HG03520 (cell line): ENCODE results near the gene SP6.

ENCODE experiments used
- ATAC-seq: cut with Tn5 transposase; IDR thresholded peaks from one replicate; pipeline ENCODE4 v1.9.1; 2021; ENCODE audit warnings: mild to moderate bottlenecking, moderate library complexity; ENCODE audit not compliant: unreplicated experiment

SP6 gene

DNA sequence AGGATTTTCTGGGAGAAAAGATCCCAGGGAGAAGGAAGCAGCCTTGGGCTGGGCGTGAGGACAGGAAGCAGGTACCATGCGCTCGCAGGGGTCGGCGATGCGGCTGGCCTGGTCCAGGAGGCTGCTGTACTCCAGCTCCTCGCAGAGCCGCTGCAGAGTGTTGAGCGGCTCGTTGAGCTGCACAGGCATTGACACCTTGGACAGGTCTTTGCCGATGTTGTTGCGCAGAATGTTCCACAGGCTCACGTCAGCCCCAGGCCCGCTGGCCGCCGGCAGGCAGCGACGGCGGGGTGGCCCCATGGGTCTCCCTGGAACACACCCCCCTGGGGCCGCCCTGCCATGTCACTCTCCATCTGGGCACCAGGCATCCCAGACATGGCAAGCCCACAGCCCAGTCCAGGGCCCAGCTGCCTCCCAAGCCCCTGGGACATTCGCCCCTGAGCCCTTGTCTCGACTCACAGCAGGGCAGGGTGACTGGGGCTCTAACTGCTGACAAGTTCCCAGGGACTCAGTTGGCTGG lies 37.4 kb downstream of the SP6 start:
- ATAC-seq, result no peak

DNA sequence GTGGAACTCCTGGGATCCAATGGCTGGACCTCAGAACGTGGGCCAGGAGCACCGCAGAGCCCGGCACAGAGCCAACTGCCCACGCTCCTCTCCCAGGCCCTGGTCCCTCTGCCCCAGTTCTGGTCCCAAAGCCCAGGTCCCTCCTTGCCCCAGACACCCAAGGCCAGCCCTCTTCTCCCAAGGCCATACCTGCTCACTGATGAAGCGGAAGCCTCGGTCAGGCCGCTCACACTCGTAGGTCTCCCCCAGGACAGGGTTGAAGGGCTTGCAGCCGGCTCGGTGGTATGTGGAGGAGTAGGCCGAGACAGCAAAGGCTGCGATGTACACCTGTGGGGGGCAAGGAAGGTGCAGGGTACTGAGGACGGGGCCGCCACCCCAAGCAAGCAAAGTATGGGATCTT lies 37.9 kb downstream of the SP6 start:
- ATAC-seq, result no peak

DNA sequence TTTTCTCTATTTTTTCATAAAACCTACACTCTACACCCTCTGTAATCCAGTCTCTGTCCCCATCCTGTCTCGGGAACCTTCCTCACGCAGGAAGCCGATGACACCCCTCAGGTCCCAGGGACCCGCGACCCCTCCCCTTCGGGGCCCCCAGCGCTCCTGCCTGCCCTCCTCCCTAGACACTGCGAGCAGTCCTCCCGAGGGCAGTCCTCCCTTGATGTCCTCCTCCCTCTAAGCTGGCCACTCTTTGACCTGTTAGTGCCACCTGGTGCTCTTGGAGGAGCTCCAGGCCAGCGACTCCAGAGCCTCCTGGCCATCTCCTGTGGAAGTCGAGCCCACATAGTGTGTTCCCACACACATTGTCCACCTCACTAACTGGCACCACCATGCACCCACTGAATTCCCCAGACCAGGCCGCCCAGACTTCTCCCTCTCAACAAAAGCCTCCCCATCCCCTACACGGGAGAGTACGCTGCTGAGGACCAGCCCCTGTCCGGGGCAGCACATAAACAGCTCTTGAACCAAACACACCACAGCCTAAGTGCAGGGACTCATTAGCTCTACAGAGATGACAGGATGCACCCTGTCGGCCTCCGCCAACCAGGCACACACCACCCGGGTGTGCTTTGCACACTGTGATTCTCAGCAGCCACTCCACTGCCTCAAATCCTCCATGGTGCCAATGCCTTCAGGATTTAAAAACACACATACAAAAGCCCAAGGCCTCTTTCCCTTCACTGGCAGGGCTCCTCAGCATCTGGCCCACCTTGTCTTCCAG lies 38.6 kb downstream of the SP6 start:
- no peak for ATAC-seq

DNA sequence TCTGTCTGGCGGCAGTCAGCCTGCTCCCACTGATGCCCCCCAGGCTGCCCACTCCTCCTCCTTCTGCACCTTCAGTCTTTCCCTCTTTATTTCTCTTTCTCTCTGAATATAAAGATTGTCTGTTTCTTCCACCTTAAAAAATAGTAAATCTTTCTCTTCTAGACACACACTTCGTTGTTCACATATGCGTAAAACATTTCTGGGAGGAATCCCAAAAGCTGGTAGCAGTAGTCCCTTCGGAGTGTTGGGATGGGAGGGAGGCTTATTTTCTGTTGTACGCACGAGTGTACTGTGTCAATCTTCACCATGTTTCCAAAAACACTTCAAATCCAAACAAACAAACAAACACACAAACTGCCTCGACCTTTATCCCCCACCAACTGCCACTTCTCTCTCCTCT lies 39.3 kb downstream of the SP6 start:
- no peak for ATAC-seq

DNA sequence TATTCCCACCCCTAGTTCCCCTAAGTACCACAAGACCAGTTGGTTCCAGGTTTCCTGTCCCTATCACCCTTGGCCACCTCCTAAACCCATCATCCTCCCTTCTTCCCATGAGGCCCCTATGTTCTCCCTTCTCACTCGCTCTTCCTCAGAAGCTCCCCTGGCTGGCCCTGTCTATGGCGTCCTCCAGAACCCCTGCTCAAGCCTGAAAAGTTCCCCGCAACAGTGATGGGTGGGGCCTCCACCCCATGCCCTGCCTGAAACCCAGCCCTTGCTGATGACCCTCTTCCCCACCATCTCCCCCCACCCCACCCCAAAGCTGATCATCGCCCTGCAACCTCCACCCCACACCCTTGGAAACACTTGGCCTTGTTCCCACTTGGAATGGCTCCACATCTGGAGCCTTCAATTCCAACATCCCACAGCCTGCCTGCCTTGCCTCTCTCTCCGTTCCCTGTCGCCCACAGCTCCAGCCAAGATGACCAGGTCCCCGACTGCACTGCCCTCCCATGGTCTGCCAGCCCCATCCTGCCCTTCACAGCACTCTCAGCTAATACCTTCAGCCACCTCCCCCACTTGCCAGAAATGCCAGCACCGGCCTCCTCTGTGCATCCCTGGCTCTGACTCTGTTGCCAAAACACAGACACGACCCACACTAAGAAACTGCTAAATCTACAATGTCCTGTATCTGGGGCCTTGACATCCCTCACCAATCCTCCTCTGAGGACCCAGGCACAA lies 39.9 kb downstream of the SP6 start:
- no peak for ATAC-seq

DNA sequence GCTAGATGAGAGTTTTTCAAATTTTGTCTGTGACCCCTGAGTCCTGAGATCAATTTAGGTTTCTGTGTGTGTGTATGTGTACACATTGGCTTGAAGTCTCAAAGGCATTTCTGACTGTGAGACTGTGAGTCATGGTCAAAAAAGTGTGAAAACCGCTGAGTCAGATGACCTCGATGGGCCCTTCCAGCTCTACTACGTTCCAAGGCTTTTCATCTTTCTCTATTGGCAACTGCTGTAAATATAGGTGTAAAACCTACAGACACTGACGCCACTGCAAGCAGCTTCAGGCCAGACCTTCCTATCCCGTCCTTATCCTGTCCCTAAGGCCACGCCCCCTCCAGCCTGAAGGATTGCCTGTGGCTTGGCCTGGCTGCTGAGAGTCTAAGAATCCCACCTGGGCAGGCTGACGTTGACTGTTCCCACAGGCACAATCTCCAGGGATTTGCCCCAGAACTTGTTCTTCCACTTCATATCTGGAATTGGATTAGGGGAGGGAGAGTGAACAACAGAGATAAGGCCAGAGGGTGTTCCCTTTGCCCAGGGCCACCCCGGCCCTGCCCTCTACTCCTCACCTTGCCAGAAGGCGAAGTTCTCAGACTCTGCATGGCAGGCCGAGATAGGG lies 40.7 kb downstream of the SP6 start:
- no peak for ATAC-seq

DNA sequence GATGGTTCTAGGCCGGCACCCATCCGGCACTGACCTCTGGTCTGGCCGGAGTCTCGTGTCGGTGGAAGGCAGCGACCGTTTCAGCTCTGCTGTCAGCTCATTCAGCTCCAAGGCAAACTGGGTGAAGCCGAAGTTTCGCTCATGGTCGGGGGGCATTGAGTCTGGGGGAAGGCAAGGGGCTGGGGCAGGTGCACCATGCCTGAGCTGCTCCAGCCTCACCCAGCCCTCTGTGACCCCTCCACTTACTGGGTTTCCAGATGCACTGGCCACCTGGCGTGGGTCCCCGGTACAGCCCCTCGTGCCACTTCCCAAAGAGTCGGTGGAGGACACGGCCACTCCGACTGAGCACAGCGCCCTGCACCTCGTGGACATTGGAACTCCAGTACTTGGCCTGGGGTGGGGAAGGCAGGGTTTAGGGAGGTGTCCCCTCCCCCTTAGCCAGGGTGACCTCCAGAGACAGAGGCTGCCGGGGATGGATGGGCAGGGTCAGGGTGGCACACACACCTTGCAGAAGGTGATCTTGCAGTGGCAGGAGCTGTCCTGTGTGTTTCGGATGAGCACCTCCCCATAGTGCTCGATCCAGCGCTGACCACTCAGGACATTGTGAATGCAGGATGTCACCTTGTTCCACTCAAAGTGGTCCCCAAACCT lies 42.0 kb downstream of the SP6 start:
- no peak for ATAC-seq

DNA sequence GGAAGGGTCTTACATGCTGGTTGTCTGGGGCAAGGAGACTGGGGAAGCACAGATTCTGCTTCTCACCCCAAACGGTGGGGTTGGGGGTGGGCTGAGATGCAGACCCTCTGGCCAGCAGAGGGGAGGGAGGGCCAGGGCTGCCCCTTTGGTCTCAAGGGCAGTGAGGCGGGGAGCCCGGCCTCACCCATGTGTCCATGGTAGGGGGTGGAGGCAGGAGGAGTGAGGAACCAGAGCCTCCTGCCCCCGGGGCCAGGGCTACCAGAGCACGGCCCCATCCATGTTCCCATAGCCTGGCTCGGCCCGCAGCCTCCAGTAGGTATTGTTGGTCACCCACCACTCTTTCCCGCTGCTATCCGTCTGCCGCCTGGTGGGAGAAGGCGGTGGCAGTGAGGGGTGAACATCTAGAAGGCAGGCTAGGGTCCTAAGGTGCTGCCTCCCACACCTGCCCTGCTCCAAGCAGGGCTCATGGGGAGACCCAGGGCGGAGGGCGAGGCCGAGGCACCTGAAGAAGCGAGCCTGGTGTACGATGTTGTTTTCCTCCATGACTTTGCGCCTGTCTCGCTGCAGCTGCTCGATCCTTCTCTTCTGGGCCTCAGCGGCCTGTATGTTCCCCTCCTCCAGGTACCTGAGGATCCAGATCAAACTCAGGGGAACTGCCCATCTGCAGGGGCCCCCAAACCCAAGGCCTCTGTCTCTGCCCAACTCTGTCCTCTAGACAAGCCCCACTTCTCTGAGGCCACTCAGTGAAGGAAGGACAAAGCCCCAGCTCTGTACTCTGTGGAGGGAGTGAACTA lies 42.7 kb downstream of the SP6 start:
- no peak for ATAC-seq

DNA sequence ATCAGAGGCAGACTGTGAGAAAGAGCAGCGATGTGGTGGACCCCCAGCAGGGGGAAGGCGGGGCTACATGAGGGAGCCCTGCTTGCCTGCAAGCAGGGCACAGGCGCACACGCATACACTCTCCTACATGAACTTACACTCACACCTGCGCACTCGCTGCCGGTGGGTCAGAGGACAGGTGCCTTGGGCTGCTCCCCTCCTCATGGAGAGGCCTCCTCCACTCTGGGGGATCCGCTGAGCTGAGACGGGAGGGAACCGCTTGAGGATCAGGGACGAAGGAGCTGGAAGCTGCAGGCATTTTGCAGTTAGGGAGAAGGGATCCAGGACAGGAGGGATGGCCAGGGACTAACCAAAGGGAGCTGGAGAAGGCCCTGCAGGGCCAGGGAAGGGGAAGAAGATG lies 43.5 kb downstream of the SP6 start:
- no peak for ATAC-seq

DNA sequence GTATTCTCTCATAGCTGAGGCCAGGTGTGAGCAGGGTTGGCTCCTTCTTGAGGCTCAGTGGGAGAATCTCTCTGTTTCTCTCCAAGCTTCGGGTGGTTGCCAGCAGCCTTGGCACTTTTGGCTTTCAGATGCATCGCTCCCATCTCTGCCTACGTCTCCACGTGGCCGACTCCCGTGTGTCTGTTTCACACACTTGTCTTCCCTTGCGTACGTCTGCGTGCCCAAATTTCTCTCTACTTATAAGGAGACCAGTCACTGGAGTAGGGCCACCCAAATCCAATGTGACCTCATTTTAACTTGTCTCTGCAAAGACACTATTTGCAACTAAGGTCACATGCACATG lies 44.1 kb downstream of the SP6 start:
- no peak for ATAC-seq

DNA sequence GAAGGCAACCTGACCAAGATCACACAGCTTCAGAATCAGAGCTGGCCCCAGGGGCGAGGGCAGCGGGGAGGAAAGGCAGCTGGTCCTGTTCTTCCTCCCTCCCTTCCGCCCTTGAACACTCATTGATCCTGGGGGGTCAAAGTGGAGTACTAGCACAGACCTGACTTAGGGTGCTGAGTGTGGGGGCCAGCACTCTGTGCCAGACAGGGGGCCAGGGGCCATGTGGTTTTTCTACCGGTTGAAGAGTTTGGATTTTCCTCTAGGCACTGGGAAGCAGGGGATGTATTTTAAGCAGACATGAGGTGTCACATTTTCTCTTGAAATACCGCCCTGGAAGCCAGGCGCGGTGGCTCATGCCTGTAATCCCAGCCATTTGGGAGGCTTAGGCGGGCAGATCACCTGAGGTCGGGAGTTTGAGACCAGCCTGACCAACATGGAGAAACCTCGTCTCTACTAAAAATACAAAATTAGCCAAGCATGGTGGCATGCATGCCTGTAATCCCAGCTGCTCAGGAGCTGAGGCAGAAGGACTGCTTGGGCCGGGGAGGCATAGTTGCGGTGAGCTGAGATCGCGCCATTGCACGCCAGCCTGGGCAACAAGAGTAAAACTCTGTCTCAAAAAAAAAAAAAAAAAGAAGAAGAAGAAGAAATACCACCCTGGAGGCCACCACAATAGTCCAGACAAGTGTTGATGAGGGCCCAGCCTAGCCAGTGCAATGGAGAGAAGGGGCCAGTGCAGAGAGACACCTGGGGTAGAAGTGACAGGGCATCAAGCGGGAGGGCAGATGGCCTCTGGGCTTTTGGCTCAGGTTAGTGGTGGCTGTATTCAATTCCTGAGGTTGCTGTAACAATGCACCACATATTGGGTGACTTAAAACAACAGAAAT lies 44.7 kb downstream of the SP6 start:
- no peak for ATAC-seq

DNA sequence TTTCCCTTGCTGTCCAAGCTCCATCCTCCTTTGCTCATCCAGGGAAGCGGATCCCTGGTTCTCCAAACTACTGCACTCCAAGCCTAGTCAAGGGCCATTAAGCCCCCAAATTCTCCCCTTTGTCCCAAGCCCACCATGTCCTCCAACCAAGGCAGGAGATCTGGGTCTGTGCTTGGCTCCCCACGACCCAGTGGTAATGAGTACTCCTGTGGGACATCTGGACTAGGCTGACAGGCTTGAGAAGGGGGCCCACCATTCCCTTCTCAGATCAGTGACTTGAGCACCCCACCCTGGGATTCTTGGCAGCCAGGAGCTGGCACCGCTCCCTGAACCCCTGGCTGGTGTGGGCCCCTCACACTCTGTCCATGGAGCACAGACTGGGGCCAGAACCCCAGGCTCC lies 46.5 kb downstream of the SP6 start:
- no peak for ATAC-seq

DNA sequence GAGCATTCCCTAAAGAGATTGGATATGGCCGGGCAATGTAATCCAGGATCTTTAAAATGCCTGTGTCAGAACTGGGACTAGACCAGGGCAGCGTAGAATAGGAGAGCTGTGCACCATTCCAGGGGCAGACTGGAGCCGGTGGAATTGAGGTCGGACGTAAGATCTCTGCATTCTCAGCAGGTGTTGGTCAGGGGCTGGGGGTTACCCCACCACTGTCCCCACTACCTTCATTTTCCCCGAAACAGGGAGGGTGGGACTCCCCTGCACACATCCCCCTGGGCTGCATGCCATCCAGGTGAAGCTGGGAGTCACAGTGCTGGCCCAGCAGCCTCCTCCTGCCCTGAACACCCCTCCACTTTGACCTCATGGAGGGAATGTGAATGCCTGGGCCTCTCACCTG lies 47.2 kb downstream of the SP6 start:
- ATAC-seq, result no peak

DNA sequence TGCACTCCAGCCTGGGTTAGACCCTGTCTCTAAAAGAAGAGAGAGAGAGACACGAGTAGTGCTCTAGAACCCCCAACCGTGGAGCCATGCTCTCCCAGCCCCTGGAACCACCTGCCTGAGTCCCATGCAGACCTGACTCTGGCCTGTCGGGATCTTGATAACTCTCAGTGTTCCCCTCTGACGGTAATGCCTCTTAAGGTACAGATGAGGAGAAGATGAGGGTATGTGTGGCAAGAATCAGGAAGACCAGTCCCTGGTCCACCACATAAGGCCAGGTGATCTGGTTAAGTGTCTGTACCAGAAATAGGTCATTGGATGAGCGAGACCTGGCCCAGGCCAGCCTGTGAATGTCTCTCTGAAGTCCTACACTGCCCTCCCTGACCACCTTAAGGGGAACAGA lies 47.8 kb downstream of the SP6 start:
- ATAC-seq, result no peak

DNA sequence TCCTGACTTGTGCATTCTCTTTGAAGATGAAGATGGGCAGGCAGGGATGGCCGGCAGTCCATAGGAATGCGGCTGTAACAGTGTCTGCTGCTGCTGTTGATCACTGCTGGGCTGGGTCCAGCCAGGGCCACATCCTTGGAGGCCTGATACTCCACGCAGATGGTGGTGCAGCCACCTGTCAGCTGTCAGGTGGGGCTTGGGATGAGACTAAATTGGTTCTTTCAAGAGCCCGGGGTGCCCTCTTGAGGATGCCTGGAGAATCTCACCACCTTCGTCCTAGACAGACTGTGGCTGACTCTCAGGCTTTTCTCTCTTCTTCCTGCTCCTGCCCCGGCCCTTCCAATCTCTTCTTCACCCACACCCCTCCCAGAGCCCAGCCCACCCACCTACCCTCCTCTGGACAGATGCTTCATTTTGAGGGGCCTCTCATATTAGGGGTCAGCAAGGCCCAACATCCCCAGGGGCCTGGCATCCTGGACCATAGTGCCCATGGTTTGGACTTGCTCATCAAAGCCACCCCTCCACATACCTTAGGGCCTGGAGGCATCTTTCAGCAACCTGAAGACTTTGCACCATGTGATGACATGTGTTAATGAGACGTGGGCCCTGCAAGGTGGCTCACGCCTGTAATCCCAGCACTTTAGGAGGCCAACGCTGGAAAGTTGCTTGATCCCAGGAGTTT lies 48.5 kb downstream of the SP6 start:
- no peak for ATAC-seq

DNA sequence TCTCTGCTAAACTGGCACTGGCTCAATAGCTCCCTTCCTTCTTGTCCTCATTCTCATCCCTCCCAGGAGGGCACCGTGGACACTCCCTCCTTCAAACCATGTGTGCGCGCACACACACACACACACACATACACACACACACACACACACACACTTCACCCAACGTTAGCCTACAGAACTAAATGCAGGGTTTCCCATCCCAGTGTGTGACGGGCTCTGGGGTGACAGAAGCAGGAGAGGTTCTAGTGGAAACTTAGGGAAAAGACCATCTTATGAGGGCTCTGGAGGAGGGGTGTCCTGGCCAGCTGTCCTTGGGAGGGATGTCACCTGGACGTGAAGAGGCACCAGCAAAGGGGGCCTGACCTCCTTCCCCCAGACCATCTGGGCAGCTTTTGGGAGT lies 49.1 kb downstream of the SP6 start:
- ATAC-seq, result no peak

DNA sequence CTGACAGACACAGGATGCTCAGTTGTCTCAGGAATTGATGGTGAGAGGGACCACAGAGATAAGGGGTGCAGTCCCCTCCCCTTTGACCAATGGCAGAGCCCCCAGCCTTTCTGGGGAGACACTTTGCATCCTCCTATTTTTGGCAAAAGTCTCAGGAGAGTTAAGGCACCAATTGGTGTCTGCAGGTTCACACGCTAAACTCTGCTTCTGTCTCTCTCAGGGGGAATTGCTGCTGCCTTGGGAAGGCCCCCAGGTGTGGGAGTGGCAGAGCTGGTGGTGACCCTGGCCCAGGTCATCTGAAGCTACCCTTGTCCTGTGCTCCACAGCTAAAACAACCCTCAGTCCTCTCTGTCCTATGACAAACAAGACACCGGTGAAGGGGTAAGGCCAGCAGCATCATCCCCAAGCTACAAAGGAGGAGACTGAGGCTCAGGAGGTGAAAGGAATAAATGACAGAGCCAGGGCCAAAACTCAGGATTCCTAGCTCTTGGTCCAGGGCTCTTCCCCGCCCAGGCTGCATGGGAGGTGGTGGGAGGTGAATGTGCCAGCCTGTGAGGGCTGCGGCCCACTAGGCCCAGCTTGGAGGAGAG lies 49.7 kb downstream of the SP6 start:
- no peak for ATAC-seq

DNA sequence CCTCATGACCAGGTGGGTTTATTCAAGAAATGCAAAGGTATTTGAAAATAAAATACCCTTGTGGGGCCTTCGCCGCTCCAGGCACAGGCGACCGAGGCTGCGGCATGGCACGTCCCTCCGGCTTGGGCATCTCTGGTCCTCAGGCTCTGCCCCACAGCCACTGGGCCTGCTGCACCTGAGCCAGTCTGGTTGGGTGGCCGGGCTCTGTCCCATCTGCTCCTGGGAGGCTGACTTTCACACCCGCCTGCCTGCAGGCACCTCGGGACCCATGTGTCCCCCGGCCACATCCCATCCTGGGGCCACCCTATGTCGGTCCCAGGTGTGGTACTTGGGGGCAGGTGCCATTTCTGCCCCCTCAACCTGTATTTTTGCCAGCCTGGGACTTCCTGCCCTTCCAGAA lies 50.3 kb downstream of the SP6 start:
- ATAC-seq, result no peak

DNA sequence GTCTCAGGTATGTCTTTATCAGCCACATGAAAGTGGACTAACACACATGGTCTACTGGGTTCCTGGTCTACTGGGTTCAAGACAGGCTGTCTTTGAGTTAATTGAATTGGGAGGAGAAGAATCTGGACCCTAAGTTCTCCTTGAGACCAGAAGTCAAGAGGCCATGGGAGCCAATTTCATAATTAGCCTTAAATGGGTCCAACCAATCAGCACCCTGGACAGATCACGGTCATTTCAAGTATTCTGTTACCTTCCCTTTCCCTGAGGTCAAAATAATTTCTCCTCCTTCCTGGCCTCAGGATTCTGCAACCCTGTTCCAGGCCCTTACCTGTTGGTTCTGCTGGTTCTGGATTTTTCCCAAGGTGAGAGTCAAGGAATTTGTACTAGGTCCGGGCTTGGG lies 53.2 kb downstream of the SP6 start:
- ATAC-seq, result no peak
